GDM1 (cell line): ENCODE measurements around the gene PPP2R2B.

Source experiments
- DNase-seq: peaks from one replicate; lab custom pipeline; 2025; lab: John Stamatoyannopoulos, UW

Gene PPP2R2B

DNA sequence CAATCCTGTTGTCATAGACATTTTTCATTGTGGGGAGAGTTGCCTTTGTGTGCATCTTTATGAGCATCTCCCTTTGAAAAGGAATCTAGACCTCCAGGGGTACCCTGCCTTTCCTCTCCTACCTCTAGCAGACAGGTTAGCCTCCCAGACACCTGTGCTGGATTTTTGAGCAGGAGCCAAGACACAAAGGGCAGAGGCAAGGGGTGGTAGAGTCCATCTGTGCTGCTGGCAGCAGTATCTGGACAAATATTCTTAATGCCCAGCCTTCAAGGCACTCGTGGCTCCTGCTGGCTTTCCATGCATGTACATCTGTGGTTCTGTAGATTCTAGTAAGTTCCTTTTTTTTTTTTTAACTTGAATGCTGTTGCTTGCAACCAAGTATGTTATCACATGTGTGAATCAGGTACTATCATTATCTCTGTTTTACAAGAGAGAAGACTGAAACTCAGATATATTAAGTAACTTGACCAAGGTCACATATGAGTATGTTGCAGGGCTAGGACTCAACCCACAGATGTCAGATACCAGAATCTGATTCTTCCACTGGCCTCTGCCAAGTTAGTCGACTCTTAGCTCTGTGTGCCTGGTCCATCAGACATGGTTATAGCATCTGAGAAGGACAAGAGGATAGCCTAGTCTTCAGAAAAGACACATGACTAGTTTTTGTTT is 329.6 kb downstream of the PPP2R2B start:
- DNase-seq: no peak

DNA sequence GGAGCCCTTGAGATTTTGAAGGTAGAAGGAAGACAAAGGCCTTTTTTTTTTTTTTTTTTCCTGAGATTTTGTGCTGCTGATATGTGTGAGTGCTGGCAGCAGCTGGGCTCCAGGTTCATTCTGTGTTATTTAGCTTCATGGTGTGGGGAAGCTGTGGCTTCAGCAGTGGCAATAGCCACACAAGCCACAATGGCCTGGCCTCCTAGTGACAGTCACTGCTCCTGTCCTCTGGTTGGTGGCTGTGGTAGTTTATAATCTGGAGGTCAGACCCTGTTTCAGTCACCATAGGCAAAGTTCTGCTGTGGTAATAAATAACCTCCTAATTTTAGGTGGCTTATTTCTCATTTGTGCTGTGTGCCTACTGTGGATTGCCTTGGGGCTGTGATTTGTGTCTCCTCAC is 334.3 kb downstream of the PPP2R2B start:
- DNase-seq: no peak

DNA sequence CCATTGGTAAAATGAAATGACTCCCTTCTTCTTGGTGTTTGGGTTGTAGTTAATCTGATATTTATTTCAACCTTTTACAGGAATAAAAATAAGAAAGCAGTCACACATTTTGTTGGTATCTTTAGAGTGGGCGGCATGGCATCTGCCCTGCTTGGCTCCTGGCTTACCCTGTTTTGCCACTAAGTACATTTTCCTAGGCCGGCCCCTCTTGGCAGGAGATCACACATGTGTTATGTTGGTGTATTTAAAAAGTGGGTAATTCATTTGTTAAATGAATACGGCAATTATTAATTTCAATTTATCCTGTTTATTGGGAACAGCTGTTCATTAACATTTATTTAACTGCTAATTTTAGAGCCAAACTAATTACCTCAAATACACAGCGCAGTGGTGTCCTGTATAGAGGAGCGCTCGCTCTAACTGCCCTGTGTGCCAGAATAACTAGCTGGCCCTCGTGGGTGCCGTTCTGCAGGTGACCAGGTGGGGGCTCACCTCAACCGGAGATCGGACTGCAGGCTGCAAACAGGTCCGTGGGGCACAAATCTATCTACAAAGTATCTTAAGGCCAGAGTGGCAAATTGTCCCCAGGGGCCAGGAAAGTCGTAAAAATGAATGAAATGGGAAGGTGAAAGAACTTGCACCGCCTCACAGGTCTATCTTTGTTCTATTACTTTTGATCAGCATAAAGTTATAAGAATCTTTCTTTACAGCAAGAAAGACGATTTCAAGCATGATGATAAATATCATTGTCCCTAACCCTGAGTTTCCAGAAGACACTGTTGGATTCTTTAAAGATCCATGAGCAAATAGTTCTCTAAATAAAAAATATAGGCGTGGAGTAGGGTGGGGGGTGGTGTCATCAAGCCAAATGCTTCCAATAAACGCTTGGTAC is 336.4 kb downstream of the PPP2R2B start:
- DNase-seq: peak; percentile 9

DNA sequence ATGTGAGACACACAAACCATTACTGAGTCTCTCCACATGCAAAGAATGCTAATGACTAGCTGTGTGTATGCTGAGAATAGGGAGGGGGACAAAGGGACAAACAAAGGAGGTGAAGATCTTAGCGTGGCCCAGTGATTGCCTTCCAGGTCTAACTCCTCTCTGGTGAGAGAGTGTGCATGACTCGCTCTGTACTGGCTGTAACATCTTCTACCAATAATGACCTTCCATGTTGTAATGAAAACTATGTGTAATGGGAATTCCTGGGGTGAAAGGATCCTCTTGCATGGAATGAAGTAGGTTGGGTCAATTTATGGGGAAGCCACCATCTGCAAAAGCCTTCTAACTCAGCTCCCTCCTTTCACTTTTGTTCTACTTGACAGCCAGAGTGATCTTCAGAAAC is 338.1 kb downstream of the PPP2R2B start:
- no peak for DNase-seq

DNA sequence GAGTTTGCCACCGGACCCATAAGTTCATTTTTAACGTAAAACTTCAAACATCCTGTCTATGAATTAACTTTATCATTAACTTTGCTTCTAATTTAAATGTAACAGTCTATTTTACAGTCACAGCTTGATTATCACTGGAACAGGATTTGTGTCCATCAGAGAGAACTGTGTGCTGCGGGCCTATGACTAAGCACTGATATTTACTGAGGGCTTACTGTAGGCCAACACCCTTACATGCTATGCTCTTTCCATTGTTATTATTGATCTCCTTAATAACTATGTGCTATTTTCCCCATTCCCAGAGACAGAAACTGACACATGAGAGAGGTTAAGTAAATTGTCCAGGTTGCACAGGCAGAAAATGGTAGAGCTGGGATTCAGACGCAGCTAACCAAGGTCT is 338.6 kb downstream of the PPP2R2B start:
- DNase-seq: no peak

DNA sequence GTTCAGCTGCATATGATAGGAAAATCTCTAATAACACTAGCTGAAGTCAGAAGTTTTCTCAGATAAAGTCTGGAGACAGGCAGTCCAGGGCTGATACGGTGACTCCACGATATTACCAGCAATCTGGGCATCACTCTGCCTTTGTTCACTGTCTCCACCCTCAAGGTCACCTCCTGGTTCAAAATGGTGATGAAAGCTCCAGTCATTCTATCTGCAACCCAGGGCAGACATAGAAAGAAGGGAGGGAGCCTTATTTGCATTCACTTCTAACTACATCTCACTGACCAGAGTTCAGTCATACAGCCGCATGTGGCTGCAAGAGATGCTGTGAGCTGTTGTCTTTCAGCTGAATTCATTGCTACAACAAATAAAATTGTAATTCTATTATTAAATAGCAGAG is 340.1 kb downstream of the PPP2R2B start:
- no peak for DNase-seq

DNA sequence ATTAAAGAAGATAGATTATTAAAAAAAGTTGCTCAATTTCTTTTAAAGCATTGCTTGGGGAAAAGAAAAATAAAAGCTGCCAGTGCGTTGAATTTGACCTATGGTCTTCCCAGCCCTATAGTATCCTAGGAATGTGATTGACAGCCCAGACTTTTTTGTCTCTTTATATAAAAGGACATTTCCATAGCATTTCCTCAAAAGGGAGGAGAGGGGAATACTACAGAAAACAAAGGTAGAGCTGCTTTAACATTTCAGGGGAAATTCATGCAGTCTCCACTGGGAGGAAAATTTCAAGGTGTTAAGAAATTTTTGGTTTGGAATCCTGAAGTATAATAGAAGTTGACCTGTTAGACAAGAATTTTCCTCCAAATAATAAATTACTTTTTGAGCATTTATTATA is 344.7 kb downstream of the PPP2R2B start:
- no peak for DNase-seq

DNA sequence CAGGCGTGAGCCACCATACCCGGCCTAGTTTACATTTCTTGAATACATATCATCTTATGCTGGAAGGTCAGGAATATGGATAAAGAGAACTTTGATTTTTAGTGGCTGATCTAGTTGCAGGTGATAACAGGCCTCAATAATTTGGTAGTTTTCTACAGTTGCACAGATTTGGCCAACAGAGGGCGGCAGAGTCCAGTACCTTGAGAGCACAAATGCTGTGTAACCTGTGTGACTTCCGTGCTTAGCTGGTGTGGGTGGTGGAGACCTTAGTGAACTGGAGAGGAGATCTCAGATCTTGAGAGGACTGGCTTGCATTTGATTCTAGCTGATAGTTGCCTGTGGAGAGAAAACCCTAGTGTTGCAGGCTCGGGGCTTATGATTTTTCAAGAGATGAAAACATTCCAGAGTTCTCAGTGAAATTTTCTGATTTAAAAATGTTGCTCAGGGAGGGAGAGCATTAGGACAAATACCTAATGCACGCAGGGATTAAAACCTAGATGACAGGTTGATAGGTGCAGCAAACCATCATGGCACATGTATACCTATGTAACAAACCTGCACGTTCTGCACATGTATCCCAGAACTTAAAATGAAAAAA is 345.2 kb downstream of the PPP2R2B start:
- peak; percentile 8 for DNase-seq
